GM12878 (cell line): ENCODE data around the gene WWC2. TPM values are rescaled to one million over a fixed set of nuclear protein-coding genes. Genes with fewer than 3 reads are reported as not detected.

Experiments used
- ATAC-seq: fragments of 200-7000 bp; cut with Tn5 transposase; 3 replicates; pipeline ENCODE4 v1.9.1; 2020; ENCODE audit warnings: mild to moderate bottlenecking, moderate library complexity
- BruUV-seq: library from RNA; stranded (reverse); fragments of 400-500 nt; replicated peaks from 2 replicates; lab custom pipeline; 2021; lab: Mats Ljungman, UMichigan
- CTCF ChIA-PET: fragments of 300-600 bp; sonication (Branson Sonifier 250); formaldehyde crosslinking; extraction: SDS; loops from one replicate; lab custom pipeline; 2021; ENCODE audit warnings: inconsistent platforms; lab: Yijun Ruan, JAX
- POLR2A ChIA-PET: fragments of 350-600 bp; formaldehyde crosslinking; extraction: SDS; loops from one replicate; lab custom pipeline; 2021; ENCODE audit warnings: inconsistent platforms; lab: Charles Lee
- RAD21 ChIA-PET: fragments of 300-600 bp; sonication (Branson Sonifier 250); formaldehyde crosslinking; loops from one replicate; lab custom pipeline; 2023; ENCODE audit warnings: antibody characterized with exemption; ENCODE audit not compliant: unreplicated experiment; lab: Charles Lee
- SMC1A ChIA-PET: fragments of 300-600 bp; sonication (Branson Sonifier 250); formaldehyde crosslinking; loops from one replicate; lab custom pipeline; 2023; ENCODE audit not compliant: unreplicated experiment, uncharacterized antibody; lab: Charles Lee
- DNase-seq: peaks from one replicate; pipeline ENCODE4 v3.0.0-alpha.2; 2011; ENCODE audit warnings: low read depth, low spot score
- FAIRE-seq: peaks from 3 replicates; lab custom pipeline; 2011; peaks lifted over from hg19 to GRCh38; lab: Jason Lieb, UNC
- H2AFZ ChIP-seq: 2 replicates; pipeline ENCODE4 v1.6.0; 2011; ENCODE audit warnings: low read depth, low read length, control low read depth; ENCODE audit not compliant: control insufficient read depth
- H3K27ac ChIP-seq: 2 replicates; pipeline ENCODE4 v1.5.1; 2011; ENCODE audit warnings: control low read depth; ENCODE audit not compliant: control insufficient read depth, insufficient read depth
- H3K27me3 ChIP-seq, 2 experiments: replicated peaks in 1 of 2; 2 replicates each; pipeline versions ENCODE4 v1.6.0 to v1.6.1; 2011; ENCODE audit warnings: low read length in 1 of 2; ENCODE audit not compliant: control insufficient read depth in 2 of 2, insufficient read depth in 2 of 2
- H3K36me3 ChIP-seq, 2 experiments: 2 replicates each; pipeline ENCODE4 v1.5.1; 2011; ENCODE audit warnings: low read length in 1 of 2; ENCODE audit not compliant: control insufficient read depth in 2 of 2, insufficient read depth in 2 of 2
- H3K4me1 ChIP-seq: 2 replicates; pipeline ENCODE4 v1.6.1; 2011; ENCODE audit warnings: mild to moderate bottlenecking, low read length, moderate library complexity, mixed read lengths; ENCODE audit not compliant: control insufficient read depth, insufficient read depth
- H3K4me2 ChIP-seq: 2 replicates; pipeline ENCODE4 v1.6.0; 2011; ENCODE audit warnings: control low read depth; ENCODE audit not compliant: control insufficient read depth, insufficient read depth
- H3K4me3 ChIP-seq: fragments of 200-600 bp; sonication (generic); 2 replicates; pipeline ENCODE4 v1.5.1; 2016
- H3K79me2 ChIP-seq: 2 replicates; pipeline ENCODE4 v1.6.0; 2011; ENCODE audit warnings: low read length; ENCODE audit not compliant: control insufficient read depth, insufficient read depth
- H3K9ac ChIP-seq: 2 replicates; pipeline ENCODE4 v1.8.0; 2011; ENCODE audit warnings: low read length, control low read depth, mixed read lengths; ENCODE audit not compliant: control insufficient read depth, insufficient read depth
- H3K9me3 ChIP-seq: replicated peaks from 3 replicates; pipeline ENCODE4 v1.5.1; 2011; ENCODE audit warnings: mild to moderate bottlenecking, low read length; ENCODE audit not compliant: control insufficient read depth, insufficient read depth
- H4K20me1 ChIP-seq: 2 replicates; pipeline ENCODE4 v1.6.0; 2011; ENCODE audit not compliant: control insufficient read depth, insufficient read depth
- EED ChIP-seq: sonication (generic); IDR thresholded peaks from 2 replicates; pipeline ENCODE4 v1.6.1; 2016; ENCODE audit warnings: antibody characterized with exemption, low read depth
- NFYA ChIP-seq: IDR thresholded peaks from 2 replicates; pipeline ENCODE4 v1.6.1; 2011; ENCODE audit warnings: low read depth, mild to moderate bottlenecking, low read length, improper control_type of control experiment, borderline replicate concordance
- NR2C1 ChIP-seq: fragments of 450-650 bp; IDR thresholded peaks from 2 replicates; pipeline ENCODE4 v1.6.1; 2017; ENCODE audit warnings: antibody characterized with exemption, mild to moderate bottlenecking, moderate library complexity
- SMARCA5 ChIP-seq: fragments of 450-650 bp; IDR thresholded peaks from 2 replicates; pipeline ENCODE4 v1.6.1; 2017; ENCODE audit warnings: mild to moderate bottlenecking
- SREBF1 ChIP-seq: IDR thresholded peaks from 2 replicates; pipeline ENCODE4 v1.6.1; 2012; ENCODE audit warnings: mild to moderate bottlenecking, low read length
- ZNF207 ChIP-seq: fragments of 450-650 bp; IDR thresholded peaks from 2 replicates; pipeline ENCODE4 v1.6.1; 2014; ENCODE audit warnings: antibody characterized with exemption, mild to moderate bottlenecking, borderline replicate concordance
- ZNF217 ChIP-seq: fragments of 450-650 bp; IDR thresholded peaks from 2 replicates; pipeline ENCODE4 v1.6.1; 2017; ENCODE audit warnings: antibody characterized with exemption, mild to moderate bottlenecking
- WGBS: methylation state at CpG from one replicate; pipeline ENCODE4 v1.1.6; 2016; ENCODE audit warnings: low lambda C conversion rate; ENCODE audit not compliant: insufficient replicate concordance, insufficient coverage; ENCODE audit errors: missing lambda C conversion rate; 5-methylcytosine and 5-hydroxymethylcytosine counted together
- in situ Hi-C: fragments of 300-500 bp; cut with MboI; formaldehyde crosslinking; loops from 9 replicates; pipeline ENCODE4 v1.14.3; 2018; ENCODE audit warnings: mixed read lengths
- intact Hi-C: fragments of 100-400 bp; cut with micrococcal nuclease; formaldehyde crosslinking; loops from one replicate; pipeline ENCODE4 v1.14.2; 2022; ENCODE audit not compliant: unreplicated experiment
- polyA plus RNA-seq, 11 experiments: library from polyadenylated mRNA; depleted of rRNA in 4 of 11; unstranded in 6 of 11; stranded (reverse) in 5 of 11; fragments of >200 nt; fragmentation: Nextera tagmentation in 4 of 11; fragmentation: Illumina TruSeq in 1 of 11; extraction: Ambion mirVana in 4 of 11; extraction: Trizol in 1 of 11; gene quantifications; 1 replicate in 1 of 11; 2 replicates in 10 of 11; pipeline versions ENCODE4 v1.2.1 to v1.2.3, GENCODE V29; 2011 to 2016; ENCODE audit warnings: inconsistent platforms in 2 of 11, missing spikeins in 2 of 11, low read depth in 1 of 11
- total RNA-seq, 4 experiments: library from RNA; depleted of rRNA in 3 of 4; stranded (reverse); fragments of >200 nt in 3 of 4; fragmentation: Illumina TruSeq in 1 of 4; extraction: Trizol in 1 of 4; gene quantifications; 2 replicates each; pipeline versions ENCODE4 v1.2.1 to v1.2.3, GENCODE V29; 2013 to 2021
- TF ChIP-seq, protein P1 (sequence below): IDR thresholded peaks from 2 replicates; pipeline ENCODE4 v1.6.1; 2011; ENCODE audit warnings: mild to moderate bottlenecking, low read depth, low read length, moderate library complexity; ENCODE audit not compliant: insufficient replicate concordance
- TF ChIP-seq, protein P2 (sequence below): fragments of 450-650 bp; conservative IDR thresholded peaks from 2 replicates; pipeline ENCODE4 v1.6.1; 2017; ENCODE audit warnings: mild to moderate bottlenecking, moderate library complexity
- TF ChIP-seq, protein P3 (sequence below): IDR thresholded peaks from 2 replicates; pipeline ENCODE4 v1.6.1; 2011; ENCODE audit warnings: low read depth, low read length, improper control_type of control experiment, borderline replicate concordance

Gene WWC2
- total and polyA plus RNA-seq, 10 of the 15 experiments (the other 5 are each of a cell fraction or from before 2014, with no cell fraction given): 0.02 to 0.72 (median 0.06) TPM; not detected in 3

DNA sequence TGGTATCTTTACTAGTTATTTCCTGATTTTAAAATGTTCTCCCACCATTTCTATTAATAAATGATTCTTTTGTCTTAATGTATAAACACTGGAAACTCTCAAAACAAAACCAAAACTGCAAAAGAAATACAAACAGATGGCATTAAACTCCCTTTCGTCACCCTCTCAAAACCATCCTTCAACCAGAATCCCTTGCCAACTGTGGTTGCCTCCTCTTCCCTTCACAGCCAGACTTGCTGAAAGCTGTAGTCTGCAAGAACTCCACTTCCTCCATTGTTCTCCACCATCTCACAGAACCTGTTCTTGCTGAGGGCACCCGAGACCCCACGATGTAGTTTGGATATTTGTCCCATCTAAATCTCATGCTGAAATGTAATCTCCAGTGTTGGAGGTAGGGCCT lies 96.5 kb downstream of the WWC2 start:
- Histone ChIP-seq H3K27ac (no peak overlapping the region), H3K79me2 (no peaks in the 10 kb centered on the region), H3K9ac (no peak overlapping the region), H4K20me1 (no peaks in the 10 kb centered on the region), H3K36me3 (no peaks in the 10 kb centered on the region), H3K4me1 (no peaks in the 10 kb centered on the region), H3K9me3 (no peaks in the 10 kb centered on the region), H3K4me3 (no peak overlapping the region), H3K4me2 (no peak overlapping the region), H3K27me3 (no peaks in the 10 kb centered on the region; a peak in 2 of 4 replicates), H2AFZ (no peak overlapping the region)
- SMC1A ChIA-PET: no interaction called here
- ATAC-seq (no peak), DNase-seq (no peak), FAIRE-seq (no peak)
- 7% methylated on average over 3 of the region's 3 CpGs for WGBS
- POLR2A ChIA-PET: no interaction called here
- intact Hi-C loops: no loop called here
- TF ChIP-seq SREBF1: no peak
- TF ChIP-seq, protein P1, sequence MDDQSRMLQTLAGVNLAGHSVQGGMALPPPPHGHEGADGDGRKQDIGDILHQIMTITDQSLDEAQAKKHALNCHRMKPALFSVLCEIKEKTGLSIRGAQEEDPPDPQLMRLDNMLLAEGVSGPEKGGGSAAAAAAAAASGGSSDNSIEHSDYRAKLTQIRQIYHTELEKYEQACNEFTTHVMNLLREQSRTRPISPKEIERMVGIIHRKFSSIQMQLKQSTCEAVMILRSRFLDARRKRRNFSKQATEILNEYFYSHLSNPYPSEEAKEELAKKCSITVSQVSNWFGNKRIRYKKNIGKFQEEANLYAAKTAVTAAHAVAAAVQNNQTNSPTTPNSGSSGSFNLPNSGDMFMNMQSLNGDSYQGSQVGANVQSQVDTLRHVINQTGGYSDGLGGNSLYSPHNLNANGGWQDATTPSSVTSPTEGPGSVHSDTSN: no peak
- TF ChIP-seq NR2C1: no peak
- no peak for TF ChIP-seq NFYA
- no peak for TF ChIP-seq SMARCA5
- TF ChIP-seq ZNF217: no peak
- TF ChIP-seq EED: no peak
- TF ChIP-seq, protein P2, sequence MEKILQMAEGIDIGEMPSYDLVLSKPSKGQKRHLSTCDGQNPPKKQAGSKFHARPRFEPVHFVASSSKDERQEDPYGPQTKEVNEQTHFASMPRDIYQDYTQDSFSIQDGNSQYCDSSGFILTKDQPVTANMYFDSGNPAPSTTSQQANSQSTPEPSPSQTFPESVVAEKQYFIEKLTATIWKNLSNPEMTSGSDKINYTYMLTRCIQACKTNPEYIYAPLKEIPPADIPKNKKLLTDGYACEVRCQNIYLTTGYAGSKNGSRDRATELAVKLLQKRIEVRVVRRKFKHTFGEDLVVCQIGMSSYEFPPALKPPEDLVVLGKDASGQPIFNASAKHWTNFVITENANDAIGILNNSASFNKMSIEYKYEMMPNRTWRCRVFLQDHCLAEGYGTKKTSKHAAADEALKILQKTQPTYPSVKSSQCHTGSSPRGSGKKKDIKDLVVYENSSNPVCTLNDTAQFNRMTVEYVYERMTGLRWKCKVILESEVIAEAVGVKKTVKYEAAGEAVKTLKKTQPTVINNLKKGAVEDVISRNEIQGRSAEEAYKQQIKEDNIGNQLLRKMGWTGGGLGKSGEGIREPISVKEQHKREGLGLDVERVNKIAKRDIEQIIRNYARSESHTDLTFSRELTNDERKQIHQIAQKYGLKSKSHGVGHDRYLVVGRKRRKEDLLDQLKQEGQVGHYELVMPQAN: no peak
- TF ChIP-seq, protein P3, sequence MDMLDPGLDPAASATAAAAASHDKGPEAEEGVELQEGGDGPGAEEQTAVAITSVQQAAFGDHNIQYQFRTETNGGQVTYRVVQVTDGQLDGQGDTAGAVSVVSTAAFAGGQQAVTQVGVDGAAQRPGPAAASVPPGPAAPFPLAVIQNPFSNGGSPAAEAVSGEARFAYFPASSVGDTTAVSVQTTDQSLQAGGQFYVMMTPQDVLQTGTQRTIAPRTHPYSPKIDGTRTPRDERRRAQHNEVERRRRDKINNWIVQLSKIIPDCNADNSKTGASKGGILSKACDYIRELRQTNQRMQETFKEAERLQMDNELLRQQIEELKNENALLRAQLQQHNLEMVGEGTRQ: no peak
- TF ChIP-seq ZNF207: no peak
- RAD21 ChIA-PET: no interaction called here
- CTCF ChIA-PET: no interaction called here
- no TSS peak for BruUV-seq
- in situ Hi-C loops: no loop called here
